ENCODE measurements around the gene CREG1. TPM values are rescaled to one million over a fixed set of nuclear protein-coding genes. Genes with fewer than 3 reads are reported as not detected.

CREG1 gene
- total RNA-seq, 6 experiments from 2014 or later, result 95.8 to 230 (median 171) TPM

DNA sequence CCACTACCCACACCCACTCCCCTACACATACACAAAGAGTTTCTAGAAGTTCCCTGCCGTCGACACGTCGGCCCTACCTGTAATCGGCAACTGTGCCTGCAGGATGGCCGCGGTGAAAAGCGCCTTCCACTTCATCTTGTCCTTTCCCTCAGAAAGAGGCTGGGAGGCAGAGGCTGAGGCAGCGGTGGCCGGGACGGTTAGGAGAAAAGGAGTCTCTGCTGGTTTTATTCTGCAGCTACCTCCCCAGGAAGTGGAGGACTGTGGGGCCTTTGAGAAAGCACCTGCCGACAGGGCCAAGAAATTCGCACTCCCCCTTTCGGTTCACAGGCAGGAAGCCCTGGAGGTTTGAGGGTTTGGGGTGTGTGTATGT lies 35.2 kb downstream of the CREG1 start, which contains the start of gene CD247:
TSS of gene CD247 (minus strand) at position 199 of the 370 bp plus-strand sequence. CDS start at position 135, 64 bp downstream.
- TF ChIP-seq, protein P1, sequence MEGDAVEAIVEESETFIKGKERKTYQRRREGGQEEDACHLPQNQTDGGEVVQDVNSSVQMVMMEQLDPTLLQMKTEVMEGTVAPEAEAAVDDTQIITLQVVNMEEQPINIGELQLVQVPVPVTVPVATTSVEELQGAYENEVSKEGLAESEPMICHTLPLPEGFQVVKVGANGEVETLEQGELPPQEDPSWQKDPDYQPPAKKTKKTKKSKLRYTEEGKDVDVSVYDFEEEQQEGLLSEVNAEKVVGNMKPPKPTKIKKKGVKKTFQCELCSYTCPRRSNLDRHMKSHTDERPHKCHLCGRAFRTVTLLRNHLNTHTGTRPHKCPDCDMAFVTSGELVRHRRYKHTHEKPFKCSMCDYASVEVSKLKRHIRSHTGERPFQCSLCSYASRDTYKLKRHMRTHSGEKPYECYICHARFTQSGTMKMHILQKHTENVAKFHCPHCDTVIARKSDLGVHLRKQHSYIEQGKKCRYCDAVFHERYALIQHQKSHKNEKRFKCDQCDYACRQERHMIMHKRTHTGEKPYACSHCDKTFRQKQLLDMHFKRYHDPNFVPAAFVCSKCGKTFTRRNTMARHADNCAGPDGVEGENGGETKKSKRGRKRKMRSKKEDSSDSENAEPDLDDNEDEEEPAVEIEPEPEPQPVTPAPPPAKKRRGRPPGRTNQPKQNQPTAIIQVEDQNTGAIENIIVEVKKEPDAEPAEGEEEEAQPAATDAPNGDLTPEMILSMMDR (IDR thresholded peaks at IDR 0.05), result no peak
- no peak for TF ChIP-seq POLR2A (IDR thresholded peaks at IDR 0.05)
- 71% methylated on average over 10 of the region's 14 CpGs for WGBS (ENCODE audit: insufficient coverage, low coverage, low lambda C conversion rate, missing lambda C conversion rate)
- Histone ChIP-seq H3K27ac (no peak within 1 kb of the TSS), H3K4me3 (no peak within 1 kb of the TSS), H3K36me3 (no peaks in the 10 kb centered on the region), H3K9me3 (no peaks in the 10 kb centered on the region), H3K4me1 (no peaks in the 10 kb centered on the region), H3K27me3 (no peaks in the 10 kb centered on the region)
- ATAC-seq (peak; percentile 13 to 51 (median 40)), DNase-seq (no peak)
- intact Hi-C loops (cut with DNase I), result no loop called here

DNA sequence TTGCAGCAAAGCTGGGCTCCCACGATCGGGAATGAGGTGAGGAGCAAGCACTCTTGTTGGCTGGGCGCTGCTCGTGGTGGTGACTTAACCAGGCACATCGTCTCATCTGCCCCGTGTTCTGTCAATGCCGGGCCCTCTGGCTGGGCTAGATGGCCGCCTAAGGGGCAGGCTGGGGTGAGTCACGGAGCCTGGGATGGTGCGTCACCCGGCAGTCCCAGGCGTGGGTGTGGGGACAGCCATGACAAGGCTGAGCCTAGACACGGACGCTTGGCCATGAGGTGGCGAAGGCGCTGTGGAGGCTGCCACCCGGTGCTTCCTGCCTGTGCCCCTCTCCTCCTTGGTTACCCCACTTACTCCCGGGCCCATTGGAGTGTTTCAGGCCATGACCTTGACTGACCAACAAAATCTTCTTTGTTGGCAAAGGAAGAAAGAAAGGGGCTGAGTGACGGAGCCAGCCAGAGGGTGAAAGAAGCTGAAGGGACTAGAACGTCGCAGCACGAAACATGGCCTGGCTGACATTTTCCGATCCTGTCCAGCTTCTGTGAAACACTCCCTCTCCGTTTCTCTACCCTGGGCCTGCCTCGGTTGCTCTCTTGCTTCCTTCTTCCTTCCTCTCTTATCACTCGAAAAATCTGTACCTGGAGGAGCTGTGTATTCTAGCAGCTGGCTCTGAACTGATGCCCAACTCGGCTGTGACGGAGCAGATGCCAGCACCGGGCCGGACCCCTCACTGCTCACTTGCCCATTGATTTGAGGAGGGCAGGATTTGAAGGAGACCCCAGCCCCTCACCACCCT lies 35.8 kb downstream of the CREG1 start:
- no peak overlapping the region for H3K27ac ChIP-seq
- no peak for DNase-seq
- no peaks in the 10 kb centered on the region for H3K27me3 ChIP-seq
- H3K4me1 ChIP-seq, result no peaks in the 10 kb centered on the region
- WGBS (ENCODE audit: insufficient coverage, low coverage, low lambda C conversion rate, missing lambda C conversion rate), result 79% methylated on average over 19 of the region's 30 CpGs
- H3K36me3 ChIP-seq, result no peaks in the 10 kb centered on the region
- no peaks in the 10 kb centered on the region for H3K9me3 ChIP-seq
- peak; percentile 29 to 72 (median 52) for ATAC-seq
- intact Hi-C loops (cut with DNase I), result no loop called here
- TF ChIP-seq POLR2A (IDR thresholded peaks at IDR 0.05), result no peak
- TF ChIP-seq, protein P1 (IDR thresholded peaks at IDR 0.05), result no peak
- no peak overlapping the region for H3K4me3 ChIP-seq

DNA sequence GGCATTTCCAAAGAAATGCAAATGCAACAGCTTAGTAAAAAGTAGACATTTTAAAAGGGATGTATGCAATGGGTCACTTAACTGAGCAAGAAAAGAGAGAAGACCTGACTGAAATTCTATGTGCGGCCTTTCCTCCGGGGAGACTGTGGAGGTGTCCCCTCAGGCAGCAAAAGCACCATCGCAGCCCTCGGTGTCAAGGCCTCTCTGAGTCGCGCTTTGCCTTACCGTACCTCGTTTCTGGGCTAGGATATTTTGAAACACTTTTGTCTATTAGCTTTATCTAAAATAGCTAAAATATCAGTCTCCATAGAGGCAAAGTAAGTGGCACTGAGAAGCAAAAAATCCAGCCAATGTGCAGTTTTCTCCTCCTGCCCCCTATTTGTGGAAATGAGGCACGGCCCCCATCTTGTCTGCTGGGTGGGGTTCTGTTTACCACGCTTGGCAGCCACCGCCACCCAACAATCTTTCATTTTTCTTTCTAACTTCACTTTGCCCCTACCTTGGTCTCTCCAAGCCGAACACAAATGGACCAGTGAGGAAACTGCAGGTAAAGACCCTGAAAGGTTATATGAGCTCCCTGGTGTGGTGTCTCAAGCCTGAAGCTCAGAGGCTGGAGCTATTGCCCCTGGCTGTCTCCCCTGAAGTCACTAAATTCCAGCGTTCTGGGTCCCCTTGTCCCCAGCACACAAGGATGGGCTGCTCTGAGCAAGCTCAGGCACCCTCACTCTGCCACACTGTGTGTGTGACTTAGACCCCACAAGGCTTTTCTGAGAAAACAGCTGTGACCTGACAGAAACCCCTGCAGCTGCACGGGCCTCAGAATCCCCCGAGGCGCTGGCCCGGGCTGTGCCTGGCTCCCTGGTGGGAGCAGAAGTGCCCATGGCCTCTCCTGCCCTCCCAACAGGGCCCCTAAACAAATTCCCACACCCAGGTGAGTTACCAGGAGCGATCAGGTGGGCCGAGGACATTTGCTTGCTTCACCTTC lies 36.9 kb downstream of the CREG1 start:
- Histone ChIP-seq H3K4me3 (no peak overlapping the region), H3K4me1 (no peaks in the 10 kb centered on the region), H3K9me3 (no peaks in the 10 kb centered on the region), H3K27ac (no peak overlapping the region), H3K36me3 (no peaks in the 10 kb centered on the region), H3K27me3 (no peaks in the 10 kb centered on the region)
- DNase-seq (no peak), ATAC-seq (no peak)
- 74% methylated on average over 13 of the region's 19 CpGs for WGBS (ENCODE audit: insufficient coverage, low coverage, low lambda C conversion rate, missing lambda C conversion rate)
- intact Hi-C loops (cut with DNase I), result no loop called here
- TF ChIP-seq POLR2A (IDR thresholded peaks at IDR 0.05), result no peak
- TF ChIP-seq, protein P1 (IDR thresholded peaks at IDR 0.05), result no peak

DNA sequence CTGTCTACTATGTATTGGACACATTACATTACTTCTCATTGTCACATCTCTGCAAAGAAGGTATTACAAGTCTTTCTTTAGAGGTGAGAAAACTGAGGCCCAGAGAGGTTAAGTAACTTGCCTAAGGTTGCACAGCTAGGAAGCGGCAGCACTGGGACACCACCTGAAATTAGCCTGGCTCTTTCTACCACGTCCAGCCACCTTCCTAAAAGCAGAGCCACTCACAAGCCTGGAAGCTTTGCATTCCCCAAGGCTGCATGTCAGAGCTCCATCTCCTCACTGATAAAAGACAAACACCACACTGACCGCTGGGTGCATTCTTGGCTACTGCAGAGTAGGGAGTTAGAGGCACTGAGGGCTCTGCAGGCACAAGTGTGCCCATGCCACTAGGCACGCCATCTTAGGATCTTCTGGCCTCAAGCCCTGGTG lies 37.7 kb downstream of the CREG1 start:
- H3K36me3 ChIP-seq, result no peaks in the 10 kb centered on the region
- 47% methylated on average over 2 of the region's 4 CpGs for WGBS (ENCODE audit: insufficient coverage, low coverage, low lambda C conversion rate, missing lambda C conversion rate)
- no peak overlapping the region for H3K4me3 ChIP-seq
- no peak for ATAC-seq
- DNase-seq, result no peak
- no peak overlapping the region for H3K27ac ChIP-seq
- H3K4me1 ChIP-seq, result no peaks in the 10 kb centered on the region
- intact Hi-C loops (cut with DNase I), result no loop called here
- H3K9me3 ChIP-seq, result no peaks in the 10 kb centered on the region
- no peak for TF ChIP-seq POLR2A (IDR thresholded peaks at IDR 0.05)
- TF ChIP-seq, protein P1 (IDR thresholded peaks at IDR 0.05), result no peak
- H3K27me3 ChIP-seq, result no peaks in the 10 kb centered on the region

All from right lobe of liver (tissue), 6 donors.